Fibroblast of pulmonary artery (primary cell): ENCODE data around the gene CATSPER3.

ENCODE experiments used
- DNase-seq: peaks from one replicate; pipeline ENCODE4 v3.0.0-alpha.2; 2010; ENCODE audit warnings: low read depth
- H3K4me3 ChIP-seq: replicated peaks from 2 replicates; pipeline ENCODE4 v1.5.1; 2011; ENCODE audit warnings: low read depth, mild to moderate bottlenecking, control low read depth, low read length, moderate library complexity
- CTCF ChIP-seq: IDR thresholded peaks from 2 replicates; pipeline ENCODE4 v1.5.1; 2011; ENCODE audit warnings: mild to moderate bottlenecking, control low read depth, low read length, inconsistent platforms; ENCODE audit errors: missing control alignments

CATSPER3 gene

GRCh38 chr5:135061001-135061400 lies 93.3 kb downstream of the CATSPER3 start:
- DNase-seq, result no peak
- no peak for TF ChIP-seq CTCF
- H3K4me3 ChIP-seq, result no peak overlapping the region
